ENCODE data around the gene IRS2.

IRS2 gene

DNA sequence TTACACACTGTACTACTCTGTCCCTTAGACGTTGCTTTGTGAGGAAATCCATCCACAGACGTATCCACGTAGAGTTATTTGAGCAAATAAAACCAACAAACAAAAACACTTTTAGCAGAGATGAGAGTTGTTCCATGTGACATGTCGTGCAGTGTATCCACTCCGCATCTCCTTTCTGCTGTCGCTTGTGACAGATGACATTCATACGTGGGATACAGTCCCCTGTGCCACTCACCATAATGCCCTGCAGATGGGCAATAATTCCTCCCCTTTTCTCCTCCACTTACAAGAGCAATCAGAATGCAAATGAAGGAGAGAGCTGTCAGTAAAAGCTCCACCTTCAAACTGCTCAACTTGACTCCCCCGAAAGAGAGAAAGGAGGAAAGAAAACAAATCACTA lies 26.0 kb downstream of the IRS2 start:
- no peak for DNase-seq (ENCODE audit: low read depth in 3 of 3, low spot score in 1 of 3)

DNA sequence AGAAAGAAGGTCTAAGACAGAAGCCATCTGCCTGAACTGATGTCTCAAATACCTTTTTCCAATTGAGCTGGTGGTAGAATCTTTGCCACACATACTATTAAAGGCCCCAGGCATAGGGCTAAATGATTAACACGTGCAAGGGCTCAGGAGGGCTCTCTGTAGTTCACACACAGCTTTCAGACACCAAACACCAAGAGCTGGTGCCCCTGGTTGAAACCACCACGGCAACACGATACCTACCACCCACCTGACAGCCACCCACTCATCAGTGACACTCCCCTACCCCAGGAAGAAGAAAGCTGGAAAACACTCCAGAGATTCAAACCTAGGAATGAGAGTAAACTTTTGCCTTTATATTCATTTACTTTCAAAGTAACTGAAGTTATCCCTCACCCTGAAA lies 26.8 kb downstream of the IRS2 start:
- no peak for DNase-seq (ENCODE audit: low read depth in 3 of 3, low spot score in 1 of 3)

DNA sequence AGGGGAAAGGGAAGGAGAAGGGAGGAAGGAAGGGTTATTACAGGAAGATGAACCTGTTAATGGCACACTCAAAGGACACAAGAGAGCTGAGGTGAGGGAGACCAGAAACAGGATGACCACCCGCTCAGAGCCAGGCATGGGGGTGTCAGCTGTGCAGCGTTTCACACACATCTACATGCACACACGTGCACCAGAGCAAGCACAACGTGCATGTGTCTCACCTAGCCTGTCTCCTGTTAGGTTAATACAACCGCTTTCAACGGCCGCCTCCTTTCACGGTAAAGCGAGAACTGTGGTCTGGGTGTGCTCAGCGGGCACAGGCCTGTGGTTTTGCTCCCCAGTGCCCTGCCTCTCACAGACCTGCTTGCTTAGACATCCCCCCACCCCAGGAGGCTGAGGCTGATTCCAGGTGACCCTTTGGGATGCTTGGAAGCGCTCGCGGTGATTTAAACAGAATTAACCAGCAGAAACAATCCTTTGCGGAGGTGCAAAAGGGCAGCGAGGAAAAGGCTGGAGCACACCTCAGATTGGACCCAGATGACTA lies 27.4 kb downstream of the IRS2 start:
- DNase-seq (ENCODE audit: low read depth in 3 of 3, low spot score in 1 of 3) = no peak

GRCh38 chr13:109756778-109757177 lies 29.6 kb downstream of the IRS2 start:
- no peak for DNase-seq (ENCODE audit: low read depth in 3 of 3, low spot score in 1 of 3)

GRCh38 chr13:109755997-109756396 lies 30.4 kb downstream of the IRS2 start:
- no peak for DNase-seq (ENCODE audit: low read depth in 3 of 3, low spot score in 1 of 3)

DNA sequence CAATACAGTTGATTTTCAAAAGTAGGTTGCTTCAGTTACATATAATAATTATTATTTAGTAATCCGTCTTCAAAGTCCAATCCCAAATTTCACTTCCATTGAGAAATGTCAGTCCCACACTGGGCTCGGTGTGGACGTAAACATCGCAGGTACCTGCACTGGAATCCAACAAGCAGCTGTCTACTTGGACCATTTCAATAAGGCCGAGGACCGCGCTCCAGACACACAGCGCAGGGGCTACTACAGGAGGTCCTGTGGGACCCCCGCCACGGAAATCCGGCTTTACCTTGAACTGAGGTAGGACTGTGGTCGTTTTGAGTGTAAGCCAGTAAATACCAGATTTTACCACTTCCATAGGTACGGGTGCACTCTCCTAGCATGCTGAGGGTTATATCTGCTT lies 30.8 kb downstream of the IRS2 start:
- DNase-seq (ENCODE audit: low read depth in 3 of 3, low spot score in 1 of 3) = no peak

- no peak for DNase-seq (ENCODE audit: low read depth in 3 of 3, low spot score in 1 of 3)
Measured at GRCh38 chr13:109751477-109751876, 34.9 kb downstream of the IRS2 start.

GRCh38 chr13:109750221-109750775 lies 36.1 kb downstream of the IRS2 start:
- no peak for DNase-seq (ENCODE audit: low read depth in 3 of 3, low spot score in 1 of 3)

GRCh38 chr13:109749365-109749764 lies 37.0 kb downstream of the IRS2 start:
- no peak for DNase-seq (ENCODE audit: low read depth in 3 of 3, low spot score in 1 of 3)

DNA sequence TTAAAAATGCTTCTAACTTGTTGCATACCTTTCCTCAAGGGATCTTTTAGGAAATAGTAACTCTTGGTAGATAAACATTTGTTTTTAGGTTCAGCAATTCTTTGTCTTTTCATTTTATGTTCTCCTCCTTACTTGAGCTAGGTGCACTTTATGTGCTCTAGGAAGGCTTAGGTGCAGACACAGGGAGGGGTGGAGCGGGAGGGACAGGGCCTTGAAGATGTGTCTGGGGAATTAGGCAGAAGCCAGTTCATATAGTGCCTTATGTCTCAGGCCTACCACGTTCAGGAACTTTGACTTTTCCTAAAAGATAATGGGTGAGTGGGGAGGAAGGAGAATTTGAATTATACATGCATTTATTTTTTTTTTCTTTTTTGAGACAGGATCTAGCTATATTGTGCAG lies 37.7 kb downstream of the IRS2 start:
- DNase-seq (ENCODE audit: low read depth in 3 of 3, low spot score in 1 of 3) = no peak

- DNase-seq (ENCODE audit: low read depth in 3 of 3, low spot score in 1 of 3) = no peak
Measured at GRCh38 chr13:109747524-109747923, 38.9 kb downstream of the IRS2 start.

GRCh38 chr13:109746364-109746763 lies 40.0 kb downstream of the IRS2 start:
- DNase-seq (ENCODE audit: low read depth in 3 of 3, low spot score in 1 of 3) = no peak

DNA sequence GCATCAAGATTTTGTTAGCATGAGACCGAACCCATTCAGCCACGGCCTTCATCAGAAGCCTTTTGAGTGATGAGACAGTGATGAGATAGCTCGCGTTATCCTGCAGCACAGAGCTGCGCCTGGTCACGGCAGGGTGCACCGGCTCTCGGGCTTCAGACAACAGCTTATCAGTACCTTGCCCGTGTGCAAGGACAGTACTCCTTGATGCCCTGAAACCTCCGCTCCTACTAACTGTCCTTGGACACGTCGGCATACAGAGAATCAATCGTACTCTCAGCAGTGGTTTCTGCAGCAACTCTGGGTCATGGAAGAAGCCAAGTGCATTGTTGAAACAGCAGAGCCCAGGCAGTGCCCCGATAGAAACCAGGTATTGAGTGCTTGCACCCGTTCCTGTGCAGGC lies 40.7 kb downstream of the IRS2 start:
- no peak for DNase-seq (ENCODE audit: low read depth in 3 of 3, low spot score in 1 of 3)

DNA sequence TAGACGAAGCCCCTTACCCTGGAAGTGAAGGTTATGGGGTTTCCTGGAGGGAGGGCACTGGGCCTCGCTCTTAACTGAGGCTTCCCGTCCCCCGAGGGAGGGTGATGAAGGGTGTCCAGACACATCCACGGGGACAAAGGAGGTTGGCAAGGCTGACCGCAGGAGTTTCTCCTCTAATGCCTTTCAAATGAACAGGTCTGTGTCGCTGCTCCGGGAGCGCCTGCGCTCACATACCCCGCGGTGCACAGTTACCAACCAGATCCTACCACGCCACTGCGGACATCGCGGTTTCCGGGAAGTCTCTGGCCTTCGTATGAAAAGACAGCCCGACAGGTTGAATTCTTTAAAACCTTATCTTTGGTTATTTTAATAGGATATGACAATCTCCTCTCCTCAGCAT lies 41.3 kb downstream of the IRS2 start:
- no peak for DNase-seq (ENCODE audit: low read depth in 3 of 3, low spot score in 1 of 3)

DNA sequence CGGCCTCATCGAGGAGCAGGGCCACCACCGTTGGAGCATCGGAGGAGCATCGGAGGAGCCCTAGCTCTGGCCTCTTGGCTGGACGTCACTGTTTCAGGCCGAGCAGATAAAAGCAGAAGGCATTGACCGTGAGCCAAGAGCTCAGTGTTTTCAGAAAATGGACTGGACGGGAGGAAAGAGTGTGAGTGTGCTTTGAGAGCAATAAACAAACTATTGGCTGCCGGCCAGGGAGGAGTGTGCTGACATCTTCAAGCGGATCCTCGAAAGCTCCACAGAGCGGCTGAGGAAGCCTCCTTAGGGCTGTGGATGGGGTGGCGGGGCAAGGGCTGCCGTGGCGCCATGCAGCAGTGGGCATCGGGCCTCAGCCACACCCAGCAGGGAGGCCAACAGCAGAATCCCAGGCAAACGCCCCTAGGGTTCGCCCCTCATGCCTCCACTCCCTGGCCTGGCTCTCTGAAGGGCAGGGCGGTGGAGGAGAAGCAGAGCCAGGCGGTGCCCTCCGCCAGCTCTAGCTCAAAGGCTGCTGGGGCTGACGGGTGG lies 41.8 kb downstream of the IRS2 start:
- no peak for DNase-seq (ENCODE audit: low read depth in 3 of 3, low spot score in 1 of 3)

GRCh38 chr13:109743706-109744453 lies 42.5 kb downstream of the IRS2 start:
- no peak for DNase-seq (ENCODE audit: low read depth in 3 of 3, low spot score in 1 of 3)

DNA sequence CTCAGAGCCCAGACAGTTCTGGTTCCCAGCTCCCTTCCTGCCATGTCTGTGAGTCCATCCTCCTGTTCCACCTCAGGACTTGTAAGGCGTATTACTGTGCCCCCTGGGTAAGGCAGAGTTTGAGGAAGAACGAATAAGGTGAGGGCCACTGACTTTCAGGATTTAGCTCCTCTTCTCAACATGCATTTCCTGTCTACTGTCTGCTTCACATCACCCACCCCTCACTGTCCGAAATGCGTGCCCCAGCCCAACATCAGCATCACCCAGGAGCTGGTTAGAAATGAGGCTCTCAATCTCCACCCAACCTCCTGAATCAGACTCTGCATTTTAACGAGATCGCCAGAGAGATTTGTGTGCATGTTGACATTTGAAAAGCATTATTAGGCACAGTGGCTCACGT lies 44.4 kb downstream of the IRS2 start:
- DNase-seq (ENCODE audit: low read depth in 3 of 3, low spot score in 1 of 3) = no peak

GRCh38 chr13:109740721-109741120 lies 45.7 kb downstream of the IRS2 start:
- no peak for DNase-seq (ENCODE audit: low read depth in 3 of 3, low spot score in 1 of 3)

DNA sequence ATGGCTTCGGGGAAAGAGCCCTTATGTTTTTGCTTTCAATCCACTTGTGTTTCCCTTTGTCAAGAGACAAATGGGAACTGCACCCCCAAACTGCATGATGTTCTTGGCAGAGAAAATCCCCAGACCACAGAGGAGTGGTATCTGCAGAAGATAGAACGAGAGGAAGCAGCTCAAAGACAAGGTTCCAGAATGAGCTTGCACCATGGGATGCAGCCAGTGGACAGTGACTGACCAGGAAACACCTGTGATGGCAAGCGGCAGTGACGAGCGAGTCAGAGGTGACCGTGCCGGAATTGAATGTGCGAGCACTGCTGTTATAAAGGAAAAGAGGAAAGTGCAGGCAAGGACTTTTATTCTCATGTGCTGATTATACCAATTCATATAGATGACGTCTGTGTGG lies 46.3 kb downstream of the IRS2 start:
- no peak for DNase-seq (ENCODE audit: low read depth in 3 of 3, low spot score in 1 of 3)

GRCh38 chr13:109738298-109738746 lies 48.1 kb downstream of the IRS2 start:
- DNase-seq (ENCODE audit: low read depth in 3 of 3, low spot score in 1 of 3) = no peak

DNA sequence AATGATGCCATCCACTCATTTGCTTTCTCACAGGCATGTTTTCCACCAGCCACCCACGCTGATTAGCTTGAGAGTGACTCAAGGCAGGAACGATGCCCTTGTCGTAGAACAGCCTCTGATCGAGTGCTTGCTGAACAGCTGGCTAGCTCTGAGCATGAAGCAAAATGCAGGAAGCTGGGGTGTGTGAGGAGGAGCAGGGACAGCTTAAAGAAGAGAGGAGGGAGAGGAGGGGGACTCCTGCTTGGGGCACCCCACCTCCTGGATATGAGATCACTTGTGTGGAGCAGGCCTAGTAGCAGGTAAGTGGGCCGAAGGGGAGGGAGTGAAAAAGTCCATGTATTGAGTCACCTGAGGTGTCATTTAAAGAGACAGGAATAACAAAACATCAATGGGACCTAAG lies 48.8 kb downstream of the IRS2 start:
- no peak for DNase-seq (ENCODE audit: low read depth in 3 of 3, low spot score in 1 of 3)

GRCh38 chr13:109737046-109737573 lies 49.3 kb downstream of the IRS2 start:
- DNase-seq (ENCODE audit: low read depth in 3 of 3, low spot score in 1 of 3) = no peak
